HG03175 (cell line): ENCODE measurements around the gene EXOC3L2.

Experiments
- ATAC-seq: cut with Tn5 transposase; IDR thresholded peaks from one replicate; pipeline ENCODE4 v1.9.1; 2021; ENCODE audit warnings: mild to moderate bottlenecking, moderate library complexity; ENCODE audit not compliant: unreplicated experiment

The EXOC3L2 gene

DNA sequence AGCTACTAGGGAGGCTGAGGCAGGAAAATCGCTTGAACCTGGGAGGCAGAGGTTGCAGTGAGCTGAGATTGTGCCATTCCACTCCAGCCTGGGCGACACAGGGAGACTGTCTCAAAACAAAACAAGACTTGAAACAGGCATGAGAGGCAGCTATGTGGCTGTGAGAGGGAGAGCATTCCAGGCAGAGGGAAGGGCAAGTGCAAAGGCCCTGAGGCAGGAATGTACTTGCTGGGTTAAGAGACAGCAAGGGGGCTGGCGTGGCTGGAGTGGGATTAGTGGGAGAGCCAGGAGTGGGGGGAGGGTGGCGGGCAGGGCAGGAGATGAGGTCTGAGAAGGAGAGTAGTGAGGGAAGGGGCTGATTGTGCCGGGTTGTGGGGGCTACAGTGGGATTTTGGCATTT lies 21.3 kb downstream of the EXOC3L2 start:
- no peak for ATAC-seq

DNA sequence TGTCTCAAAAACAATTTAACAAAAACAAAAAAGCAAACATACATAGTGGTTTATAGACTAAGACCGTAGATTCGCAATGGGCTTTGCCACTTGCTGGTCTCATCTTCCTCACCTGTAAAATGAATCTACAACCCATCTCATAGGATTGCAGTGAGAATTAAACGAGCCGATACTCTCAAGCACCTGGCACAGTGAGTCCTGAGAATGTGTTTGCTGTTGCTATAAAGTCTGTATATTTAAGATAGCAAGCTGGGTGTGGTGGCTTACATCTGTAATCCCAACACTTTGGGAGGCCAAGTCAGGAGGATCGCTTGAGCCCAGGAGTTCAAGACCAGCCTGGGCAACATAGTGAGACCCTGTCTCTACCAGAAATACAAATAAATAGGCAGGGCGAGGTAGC lies 22.5 kb downstream of the EXOC3L2 start:
- ATAC-seq, result no peak

DNA sequence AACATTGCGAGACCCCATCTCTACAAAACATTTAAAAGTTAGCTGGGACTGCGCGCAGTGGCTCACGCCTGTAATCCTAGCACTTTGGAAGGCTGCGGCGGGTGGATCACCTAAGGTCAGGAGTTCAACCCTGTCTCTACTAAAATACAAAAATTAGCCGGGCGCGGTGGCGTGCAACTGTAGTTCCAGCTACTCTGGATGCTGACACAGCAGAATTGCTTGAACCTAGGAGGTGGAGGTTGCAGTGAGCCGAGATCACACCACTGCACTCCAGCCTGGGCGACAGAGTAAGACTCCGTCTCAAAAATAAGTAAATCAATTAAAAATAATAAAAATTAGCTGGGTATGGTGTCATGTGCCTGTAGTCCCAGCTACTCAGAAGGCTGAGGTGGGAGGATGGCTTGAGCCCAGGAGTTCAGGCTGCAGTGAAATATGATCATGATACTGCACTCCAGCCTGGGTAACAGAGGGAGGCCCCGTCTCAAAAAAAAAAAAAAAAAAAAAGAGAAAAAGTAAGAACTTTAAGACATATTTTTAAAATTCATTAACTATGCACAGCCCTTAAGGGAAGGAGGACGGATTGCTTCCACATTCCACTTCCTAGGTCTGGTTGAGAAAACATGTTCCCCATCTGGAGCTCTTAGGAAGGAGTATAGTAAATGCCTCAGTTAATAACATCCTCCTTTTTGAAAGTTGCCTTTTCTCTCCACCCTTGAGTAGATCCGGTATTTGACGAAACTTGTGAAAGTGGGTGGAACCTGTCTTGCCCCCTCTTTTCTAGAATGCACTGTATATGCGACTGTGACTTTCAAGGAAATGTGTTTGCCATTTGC lies 26.1 kb downstream of the EXOC3L2 start:
- ATAC-seq, result no peak

DNA sequence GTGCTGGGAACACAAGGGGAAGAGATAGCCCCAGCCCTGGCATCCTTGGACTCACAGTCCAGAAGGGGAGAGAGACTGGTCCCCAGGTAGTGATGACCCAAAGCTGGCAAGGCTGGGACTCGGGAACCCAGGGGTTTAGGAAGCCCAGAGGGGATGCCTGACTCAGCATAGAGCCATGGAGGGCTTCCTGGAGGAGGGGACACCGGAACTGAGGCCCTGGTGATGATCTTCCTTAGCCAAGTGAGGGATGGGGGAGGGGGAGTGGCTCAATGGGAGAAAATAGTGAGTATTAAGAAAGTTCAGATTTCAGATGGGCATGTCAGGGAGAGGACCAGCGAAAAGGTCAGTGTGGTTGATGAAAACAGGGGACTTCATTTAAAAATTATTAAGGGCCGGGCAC lies 26.8 kb downstream of the EXOC3L2 start:
- no peak for ATAC-seq

DNA sequence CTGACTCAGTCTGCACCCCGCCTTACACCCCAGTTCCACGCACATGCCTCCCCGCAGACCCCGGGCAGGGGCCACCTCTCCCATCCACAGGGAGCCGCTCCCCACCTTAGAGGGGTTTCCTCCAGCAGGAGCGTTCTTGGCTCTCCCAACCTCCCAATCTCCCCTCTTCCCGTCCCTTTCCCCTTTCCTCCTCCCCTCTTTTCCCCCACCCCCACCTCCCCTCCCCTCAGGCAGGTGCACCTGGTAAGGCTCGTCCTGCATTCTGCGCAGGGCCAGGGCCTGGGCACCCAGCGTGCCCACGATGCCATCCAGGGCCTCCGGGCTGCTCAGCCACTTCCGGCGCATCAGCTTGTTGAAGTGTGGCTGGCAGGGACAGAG lies 27.3 kb downstream of the EXOC3L2 start:
- no peak for ATAC-seq

DNA sequence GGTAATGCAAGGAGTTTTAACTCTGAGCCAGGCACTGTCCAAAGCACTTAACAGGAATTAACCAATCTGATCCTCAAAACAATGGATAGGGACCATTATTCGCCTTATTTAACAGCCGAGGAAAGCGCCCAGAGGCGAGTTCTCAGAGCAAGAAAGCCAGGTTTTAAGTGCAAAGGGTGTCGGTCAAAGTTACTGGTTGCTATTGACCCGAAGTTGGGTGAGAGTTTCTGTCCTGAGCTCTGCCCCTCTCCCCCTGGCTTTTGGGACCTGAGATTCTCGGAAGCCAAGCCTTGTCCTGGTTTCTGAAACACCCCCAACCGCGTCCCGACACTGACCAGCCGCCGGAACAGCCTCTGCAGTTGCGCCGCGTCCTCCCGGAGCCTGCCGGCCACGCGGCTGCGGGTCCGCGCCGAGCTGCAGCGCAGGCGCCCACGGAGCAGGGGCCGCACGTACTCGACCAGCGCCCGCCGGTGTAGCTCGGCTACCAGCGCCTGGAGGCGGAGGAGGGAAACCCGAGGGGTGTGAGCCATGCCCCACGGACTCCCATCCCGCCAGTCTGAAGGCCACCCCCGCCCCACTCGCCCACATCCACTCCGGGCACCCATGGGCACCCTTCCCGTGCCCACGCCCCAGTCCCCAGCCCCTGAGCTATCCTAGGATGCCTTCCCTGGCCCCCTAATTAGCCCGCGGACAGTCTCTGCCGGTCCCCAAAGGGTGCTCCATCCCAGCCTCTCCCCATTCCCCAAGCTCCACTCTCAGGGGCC lies 27.8 kb downstream of the EXOC3L2 start:
- ATAC-seq, result no peak

DNA sequence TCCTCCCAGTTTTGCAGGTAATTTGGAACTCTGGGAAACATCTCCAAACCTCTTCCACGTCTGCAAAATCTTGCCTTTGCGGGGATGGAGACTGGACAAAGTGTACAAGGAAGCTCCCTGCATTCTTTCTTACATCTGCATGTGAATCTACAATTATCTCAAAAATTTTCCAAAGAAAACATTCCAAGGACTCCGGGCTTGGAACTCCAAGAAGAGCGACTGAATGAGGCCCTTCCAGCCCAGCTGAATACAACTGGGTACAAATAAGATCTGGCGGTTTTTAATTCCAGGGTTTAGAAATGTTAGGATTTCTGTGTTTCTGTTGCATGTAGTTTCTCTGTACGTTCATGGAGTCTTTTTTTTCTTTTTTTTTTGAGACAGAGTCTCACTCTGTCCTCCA lies 28.5 kb downstream of the EXOC3L2 start:
- ATAC-seq, result no peak

DNA sequence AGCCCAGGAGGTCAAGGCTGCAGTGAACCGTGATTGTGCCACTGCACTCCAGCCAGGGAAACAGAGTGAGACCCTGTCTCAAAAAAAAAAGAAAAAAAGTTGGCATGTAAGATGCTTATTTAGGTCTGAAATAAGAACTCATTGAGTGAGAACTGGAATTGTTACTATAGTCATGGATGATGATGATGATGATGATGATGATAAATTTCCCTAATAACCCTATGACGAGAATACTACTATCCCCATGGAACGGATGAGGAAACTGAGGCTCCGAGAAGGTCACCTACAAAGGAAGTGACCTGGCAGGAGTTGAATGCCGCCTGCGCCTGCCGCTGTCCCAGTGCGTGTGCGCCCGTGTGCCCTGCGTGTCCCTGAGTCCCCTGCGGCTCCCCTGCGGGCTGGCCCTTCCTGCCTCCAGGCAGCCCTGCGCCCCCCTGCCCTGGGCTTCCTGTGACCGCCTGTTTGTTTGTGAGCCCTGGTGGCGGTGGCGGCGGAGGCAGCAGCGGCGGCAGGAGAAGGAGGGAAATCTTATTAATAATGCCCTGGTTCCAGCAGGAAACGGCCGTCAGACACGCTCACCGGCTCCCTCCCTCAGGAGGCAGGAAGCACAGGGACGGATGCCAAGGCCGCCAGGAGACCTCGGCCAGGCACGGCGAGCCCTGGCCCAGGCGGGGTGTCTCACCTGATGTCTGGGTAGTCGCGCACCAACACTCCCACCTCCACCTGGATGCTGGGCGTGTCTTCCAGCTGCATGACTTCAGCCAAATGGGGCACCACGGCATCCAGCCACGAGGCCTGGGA lies 29.6 kb downstream of the EXOC3L2 start:
- no peak for ATAC-seq

DNA sequence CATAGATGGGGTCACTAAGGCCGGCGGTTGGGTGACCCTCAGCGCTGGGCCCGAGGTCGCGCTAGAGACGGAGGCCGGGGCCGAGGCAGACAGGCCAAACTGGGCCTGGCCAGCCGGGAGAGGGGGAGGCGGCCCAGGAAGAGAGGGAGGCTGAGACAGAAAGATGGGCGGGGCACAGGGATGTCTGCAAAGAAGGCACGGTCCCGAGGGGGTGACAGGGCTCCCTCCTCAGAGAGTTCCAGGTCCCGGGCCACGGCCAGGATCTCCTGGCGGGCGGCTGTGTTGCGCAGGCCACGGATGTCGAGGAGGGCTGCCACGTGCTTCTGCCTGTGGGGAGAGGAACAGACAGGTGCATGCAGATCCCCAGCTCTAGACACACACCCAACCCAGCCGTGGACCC lies 32.2 kb downstream of the EXOC3L2 start:
- no peak for ATAC-seq

DNA sequence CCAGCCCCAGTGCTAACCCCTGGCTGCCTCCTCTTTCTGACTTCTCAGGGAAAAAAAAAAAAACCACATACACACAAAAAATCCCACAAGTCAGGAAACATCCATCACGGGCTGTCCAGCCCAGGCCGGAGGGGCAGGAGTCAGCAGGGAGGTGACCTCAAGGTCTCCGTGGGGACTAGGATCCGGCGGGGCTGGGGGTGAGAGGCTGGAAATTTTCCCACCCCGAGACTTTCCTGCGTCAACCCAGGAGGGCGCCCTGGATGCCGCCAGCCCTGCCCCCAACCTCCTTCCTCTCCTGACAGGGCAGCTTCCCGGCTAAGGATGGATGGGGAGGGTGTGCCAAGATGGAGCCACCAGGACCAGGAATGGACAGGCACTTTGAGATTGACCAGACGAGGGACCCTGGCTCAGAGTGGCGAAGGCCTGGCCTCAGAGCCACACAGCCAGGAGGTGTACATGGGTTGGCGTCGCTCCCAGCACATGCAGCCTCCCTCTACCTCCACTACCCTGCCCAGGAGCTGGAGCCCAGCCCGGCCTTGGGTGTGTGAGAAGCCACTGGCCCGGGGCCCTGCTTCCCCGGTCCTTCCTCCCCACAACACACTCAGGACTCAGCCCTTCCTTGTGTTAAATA lies 33.3 kb downstream of the EXOC3L2 start:
- no peak for ATAC-seq

DNA sequence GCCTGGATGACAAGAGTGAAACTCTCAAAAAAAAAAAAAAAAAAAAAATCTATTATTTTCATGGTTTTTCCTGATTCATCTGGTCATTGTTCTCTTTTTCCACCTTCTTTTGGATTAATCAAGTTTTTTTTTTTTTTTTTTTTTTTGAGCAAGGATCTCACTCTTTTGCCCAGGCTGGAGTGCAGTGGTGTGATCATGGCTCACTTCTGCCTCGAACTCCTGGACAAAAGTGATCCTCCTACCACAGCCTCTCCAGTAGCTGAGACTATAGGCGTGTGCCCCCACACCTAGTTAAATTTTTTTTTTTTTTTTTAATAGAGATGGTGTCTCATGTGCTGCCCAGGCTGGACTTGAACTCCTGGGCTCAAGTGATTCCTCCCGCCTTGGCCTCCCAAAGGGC lies 38.9 kb downstream of the EXOC3L2 start:
- ATAC-seq, result no peak

DNA sequence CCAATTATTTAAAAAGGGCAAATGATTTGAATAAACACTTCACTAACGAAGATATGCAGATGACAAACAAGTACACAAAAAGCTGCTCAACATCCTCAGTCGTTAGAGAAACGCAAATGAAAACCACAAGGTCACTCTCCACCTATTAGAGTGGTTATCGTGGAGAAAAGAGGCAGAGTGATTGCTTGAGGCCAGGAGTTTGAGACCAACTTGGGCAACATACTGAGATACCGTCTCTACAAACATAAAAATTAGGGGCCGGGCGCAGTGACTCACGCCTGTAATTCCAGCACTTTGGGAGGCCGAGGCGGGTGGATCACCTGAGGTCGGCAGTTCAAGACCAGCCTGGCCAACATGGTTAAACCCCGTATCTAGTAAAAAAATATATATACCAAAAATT lies 39.4 kb downstream of the EXOC3L2 start:
- ATAC-seq, result no peak

DNA sequence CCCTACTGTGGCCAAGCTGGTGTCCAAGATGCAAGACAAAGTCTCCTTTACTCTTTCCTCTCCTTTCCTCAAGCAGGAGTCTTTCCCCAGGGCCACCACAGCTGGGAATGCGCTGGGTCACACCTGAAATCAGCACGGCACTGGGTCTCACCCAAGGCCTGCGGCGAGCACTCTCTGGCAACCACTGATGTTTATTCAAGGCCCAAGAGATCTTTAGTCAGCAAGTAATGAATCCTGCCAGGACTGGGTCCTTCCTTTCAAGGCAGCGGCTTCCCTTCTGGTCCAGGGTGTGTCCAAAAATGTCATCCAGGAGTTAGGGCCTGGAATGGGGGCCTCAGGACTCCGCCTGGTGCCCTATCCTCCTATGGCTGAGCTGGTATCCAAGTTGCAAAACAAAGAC lies 42.6 kb downstream of the EXOC3L2 start:
- no peak for ATAC-seq

DNA sequence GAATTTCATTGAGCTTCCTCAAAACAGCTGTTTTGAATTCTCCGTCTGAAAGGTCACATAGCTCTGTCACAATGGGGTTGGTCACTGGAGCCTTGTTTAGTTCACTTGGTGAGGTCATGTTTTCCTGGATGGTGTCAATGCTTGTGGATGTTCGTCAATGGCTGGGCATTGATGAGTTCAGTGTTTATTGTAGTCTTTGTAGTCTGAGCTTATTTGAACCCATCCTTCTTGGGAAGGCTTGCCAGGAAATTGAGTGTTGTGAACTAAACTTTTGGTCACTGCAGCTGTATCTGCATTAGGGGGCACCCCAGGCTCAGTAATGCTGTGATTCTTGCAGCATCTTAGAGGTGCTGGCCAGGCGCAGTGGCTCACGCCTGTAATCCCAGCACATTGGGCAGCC lies 44.6 kb downstream of the EXOC3L2 start:
- no peak for ATAC-seq

DNA sequence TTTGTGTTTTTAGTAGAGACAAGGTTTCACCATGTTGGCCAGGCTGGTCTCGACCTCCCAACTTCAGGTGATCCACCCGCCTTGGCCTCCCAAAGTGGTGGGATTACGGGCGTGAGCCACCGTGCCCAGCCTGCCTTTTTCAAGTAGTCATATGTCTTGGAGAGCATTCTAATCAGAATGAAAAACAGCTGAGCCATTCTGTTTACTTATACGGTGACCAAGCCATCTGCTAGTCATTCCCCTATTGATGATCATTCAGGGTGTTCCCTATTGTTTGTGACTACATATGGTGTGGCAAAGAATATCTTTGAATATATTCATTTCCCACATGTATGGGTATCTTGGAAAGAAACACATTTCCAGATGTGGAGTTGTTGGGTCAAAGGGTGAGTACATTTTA lies 49.4 kb downstream of the EXOC3L2 start:
- ATAC-seq, result no peak

DNA sequence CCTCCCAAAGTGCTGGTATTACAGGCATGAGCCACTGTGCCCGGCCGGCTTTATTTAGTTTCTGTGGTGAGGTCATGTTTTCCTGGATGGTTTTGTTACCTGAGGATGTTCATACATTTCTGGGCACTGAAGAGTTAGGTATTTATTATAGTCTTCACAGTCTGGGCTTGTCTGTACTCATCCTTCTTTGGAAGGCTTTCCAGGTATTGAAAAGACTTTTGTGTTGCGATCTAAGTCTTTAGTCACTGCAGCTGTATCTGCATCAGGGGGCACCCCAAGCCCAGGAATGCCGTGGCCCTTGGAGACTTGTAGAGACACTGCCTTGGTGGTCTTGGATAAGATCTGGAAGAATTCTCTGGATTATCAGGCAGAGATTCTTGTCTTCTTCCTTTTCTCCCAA lies 53.8 kb downstream of the EXOC3L2 start:
- no peak for ATAC-seq

DNA sequence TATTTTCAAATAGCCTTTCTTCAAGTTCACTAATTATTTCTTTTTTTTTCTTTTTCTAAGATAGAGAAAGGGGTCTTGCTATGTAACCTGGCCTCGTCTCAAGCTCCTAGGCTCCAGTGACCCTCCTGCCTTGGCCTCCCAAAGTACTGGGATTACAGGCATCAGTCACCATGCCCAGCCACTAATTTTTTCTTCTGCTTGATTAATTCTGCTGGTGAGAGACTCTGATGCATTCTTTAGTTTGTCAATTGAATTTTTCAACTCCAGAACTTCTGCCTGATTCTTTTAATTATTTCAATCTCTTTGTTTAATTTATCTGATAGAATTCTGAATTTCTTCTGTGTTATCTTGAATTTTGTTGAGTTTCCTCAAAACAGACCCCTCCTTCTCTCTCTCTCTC lies 55.2 kb downstream of the EXOC3L2 start:
- no peak for ATAC-seq

DNA sequence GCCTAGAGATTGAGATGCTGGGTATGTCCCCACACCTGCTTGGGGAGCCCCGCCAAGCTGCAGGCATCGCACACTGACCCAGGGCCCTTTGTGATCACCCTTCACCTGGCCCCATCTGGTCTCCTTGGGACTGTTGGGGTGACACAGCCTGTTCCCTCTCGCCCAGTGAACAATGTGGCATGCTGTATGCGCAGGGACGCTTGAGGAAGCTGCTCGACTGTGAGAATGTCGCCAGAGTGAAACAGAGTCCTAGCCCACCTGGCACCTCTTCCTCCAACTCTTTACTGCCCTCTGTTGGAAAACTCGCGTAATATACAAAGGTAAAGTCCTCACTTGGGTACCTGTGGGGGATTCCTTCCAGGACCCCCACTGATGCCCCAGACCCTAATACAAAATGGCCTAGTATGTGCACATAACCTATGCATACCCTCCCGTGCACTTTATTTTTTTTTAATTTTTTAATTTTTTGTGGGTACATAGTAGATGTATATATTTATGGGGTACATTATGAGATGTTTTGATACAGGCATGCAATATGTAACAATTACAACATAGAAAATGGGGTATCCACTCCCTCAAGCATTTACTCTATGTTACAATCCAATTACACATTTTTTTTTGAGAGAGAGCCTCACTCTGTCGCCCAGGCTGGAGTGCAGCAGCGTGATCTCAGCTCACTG lies 57.6 kb downstream of the EXOC3L2 start:
- no peak for ATAC-seq

DNA sequence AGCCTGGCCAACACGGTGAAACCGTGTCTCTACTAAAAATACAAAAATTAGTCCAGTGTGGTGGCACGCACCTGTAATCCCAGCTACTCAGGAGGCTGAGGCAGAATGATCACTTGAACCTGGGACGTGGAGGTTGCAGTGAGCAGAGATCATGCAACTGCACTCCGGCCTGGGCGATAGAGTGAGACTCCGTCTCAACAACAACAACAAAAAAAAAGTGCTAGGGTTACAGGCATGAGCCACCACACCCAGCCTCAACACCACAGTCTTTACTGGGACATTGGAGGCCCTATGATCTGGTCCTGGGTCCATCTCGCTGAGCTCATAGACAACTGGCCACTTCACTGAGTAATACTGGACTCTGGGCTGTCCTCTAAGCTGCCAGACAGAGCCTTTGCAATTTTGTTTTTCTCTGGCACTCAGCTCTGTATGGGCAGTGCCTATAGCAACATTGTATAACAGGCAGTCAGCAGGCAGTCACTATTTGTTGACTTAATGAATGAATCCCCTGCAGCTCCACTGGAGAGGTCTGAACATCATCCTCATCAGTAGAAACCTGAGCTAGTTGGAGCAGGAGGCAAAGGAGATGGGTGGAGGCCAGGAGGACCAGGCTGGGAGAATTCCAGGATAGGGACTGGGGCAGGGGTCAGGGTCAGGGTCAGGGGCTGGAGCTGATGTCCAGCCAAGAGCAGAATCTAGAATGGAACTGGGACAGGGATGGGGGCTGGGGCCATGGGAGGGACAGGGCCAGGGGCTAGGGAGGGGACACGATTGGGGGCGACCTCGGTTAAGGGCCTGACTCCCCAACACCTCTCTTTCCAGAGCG lies 58.5 kb downstream of the EXOC3L2 start:
- no peak for ATAC-seq

DNA sequence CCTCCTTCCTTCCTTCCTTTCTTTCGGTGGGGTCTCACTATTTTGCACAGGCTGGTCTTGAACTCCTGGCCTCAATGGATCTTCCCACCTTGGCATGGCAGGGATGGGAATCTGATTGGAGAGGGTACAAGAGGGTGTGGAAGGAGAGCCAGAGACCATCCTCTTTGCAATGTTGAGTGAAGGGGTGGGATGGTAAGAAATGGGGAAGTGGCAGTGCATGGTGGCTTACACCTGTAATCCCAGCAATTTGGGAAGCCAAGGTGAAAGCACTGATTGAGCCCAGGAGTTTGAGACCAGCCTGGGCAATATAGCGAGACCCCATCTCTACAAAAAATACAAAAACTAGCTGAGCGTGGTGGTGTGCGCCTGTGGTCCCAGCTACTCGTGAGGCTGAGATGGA lies 61.1 kb downstream of the EXOC3L2 start:
- no peak for ATAC-seq
